ENCODE results near the gene AIP.

The AIP gene

DNA sequence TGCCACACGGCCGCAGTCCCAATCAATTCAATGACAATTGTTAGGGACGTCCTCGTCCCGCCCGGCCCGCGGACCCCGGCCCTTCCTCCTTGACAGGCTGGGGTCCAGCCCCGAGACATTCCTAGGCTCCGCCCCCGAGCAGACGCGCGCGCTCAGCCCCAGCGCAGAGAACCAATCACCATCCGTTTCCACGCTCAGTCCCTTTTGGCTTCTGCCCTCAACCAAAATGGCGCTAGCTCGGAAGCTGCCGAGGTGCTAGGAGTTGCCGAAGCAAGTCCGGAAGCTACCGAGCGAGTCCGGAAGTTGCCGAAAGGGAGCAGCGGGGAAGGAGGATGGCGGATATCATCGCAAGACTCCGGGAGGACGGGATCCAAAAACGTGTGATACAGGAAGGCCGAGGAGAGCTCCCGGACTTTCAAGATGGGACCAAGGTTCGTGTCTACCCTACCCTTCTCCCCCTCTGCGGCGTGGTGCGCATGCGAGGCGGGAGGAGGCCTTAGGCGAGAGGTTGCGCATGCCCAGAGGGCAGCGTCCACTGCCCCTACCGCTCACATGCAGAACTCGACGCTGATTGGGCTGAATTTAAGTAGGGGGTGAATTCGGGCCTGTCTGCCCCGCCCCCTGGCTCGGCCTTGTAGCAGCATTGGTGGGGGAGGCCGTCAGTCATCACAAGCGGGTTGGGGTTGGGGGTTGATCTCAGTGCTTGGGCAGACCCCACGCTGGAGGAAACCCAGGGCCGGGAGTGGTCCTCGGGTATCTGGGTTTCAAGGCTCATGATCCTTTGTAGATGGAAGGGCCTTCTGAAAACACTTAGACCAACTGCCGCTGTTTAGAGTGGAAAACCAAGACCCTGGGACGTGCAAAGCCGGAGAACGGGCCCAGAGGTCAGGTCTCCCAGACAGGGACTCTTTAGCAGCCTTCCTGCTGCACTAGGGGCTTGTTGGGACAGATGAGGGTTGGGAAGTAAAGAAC lies at the start of gene AIP:
Gene AIP (plus strand): TSS at position 200 of the 972 bp plus-strand sequence. CDS start 133 bp downstream, at position 333.
- DNase-seq: peak; percentile 98

DNA sequence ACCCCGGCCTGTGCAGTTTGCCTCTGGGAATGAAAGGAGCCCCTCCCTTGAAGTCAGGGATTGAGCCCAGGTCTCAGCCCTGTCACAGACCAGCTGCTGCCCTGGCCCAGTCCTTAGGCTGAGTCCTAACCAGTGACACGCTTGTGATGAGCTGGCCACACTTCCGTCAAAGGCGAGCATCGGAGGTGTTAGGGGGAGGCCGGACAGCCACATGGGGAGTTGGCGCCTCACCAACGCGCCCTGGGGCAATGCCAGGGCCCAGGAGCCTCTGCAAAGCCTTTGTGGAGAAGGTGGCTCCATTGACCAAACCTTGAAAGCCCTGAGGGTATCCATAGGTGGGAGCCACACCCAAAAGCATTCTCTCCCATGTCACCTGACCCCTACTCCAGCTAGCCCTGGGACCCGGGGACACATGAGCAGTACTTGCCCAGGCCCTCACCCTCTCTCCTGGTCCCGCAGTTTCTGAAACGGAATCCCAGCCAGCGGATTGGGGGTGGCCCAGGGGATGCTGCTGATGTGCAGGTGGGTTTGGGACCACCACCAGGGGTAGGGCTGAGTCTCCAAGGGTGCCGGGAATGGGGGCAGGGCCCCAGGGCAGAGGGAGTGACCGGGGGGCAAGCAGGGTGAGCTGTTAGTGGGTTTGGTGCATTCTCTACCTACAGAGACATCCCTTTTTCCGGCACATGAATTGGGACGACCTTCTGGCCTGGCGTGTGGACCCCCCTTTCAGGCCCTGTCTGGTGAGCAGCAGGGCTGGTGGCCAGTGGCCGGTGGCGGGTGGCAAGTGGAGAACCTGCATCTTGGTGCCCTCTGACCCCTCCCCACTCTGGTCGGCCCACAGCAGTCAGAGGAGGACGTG lies 49.1 kb upstream of the AIP start:
- DNase-seq: peak; percentile 39

DNA sequence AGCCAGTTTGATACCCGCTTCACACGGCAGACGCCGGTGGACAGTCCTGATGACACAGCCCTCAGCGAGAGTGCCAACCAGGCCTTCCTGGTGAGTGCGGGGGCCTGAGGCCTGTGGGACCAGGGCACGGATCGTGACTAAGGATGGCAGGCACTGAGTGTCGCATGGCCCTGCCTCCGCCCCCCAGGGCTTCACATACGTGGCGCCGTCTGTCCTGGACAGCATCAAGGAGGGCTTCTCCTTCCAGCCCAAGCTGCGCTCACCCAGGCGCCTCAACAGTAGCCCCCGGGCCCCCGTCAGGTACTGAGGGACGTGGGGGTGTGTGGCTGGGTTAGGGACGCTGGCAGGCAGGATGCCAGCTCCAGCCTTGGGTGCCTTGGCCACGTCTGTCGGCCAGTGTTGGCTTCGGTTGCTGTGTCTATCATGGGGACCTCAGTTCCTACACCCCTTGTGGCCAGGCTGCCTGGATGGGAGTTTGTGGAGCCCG lies 48.4 kb upstream of the AIP start:
- peak; percentile 26 for DNase-seq

DNA sequence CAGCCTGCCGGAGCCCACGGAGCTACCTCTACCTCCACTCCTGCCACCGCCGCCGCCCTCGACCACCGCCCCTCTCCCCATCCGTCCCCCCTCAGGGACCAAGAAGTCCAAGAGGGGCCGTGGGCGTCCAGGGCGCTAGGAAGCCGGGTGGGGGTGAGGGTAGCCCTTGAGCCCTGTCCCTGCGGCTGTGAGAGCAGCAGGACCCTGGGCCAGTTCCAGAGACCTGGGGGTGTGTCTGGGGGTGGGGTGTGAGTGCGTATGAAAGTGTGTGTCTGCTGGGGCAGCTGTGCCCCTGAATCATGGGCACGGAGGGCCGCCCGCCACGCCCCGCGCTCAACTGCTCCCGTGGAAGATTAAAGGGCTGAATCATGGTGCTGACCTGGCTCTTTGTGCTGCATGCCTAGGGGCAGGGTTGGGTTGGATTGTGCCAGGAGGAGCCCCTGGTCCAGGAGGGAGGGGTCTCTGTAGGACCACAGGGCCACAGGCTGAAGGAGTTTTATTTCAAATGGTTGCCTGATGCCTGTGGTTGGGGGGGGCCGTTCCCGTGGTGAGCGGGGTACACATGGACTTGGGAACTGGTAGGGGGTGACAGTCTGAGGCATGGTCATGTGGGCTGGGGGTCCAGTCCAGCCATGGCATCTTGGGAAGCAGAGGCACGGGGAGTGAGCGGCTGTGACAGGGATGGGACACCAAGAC lies 47.6 kb upstream of the AIP start:
- peak; percentile 19 for DNase-seq

DNA sequence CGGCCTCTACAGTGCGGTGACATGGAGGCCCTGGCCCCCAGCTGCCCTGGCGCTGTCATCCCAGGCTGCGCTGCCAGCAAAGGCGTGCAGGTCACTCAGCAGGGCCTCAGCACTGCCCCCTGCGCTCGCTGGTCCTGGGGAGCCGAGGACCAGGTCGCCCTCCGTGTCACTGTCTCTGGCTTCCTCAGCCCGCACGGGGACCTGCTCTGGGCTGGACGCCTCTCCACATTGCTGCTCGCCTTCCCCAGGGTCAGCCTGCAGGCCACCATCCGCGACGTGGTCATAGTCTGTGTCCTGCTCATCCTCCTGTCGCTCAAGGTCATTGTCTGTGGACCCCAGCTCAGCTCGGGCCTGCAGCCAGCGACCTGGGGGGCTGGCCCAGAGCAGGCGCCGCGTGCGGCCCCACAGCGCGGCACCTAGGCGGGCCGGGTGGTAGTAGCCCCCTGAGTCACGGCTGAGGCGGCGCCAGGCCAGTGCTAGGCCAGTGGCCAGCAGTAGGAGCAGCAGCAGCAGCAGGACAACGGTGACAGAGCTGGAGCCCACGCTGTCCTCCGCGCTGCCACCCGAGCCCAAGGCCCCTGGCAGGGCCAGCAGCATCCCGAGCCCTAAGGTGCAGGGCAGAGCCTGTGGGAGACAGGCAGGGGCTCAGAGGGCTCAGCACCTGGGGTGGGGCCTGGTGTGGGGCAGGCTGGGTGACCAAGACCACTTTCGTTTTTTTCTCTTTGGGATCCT lies 46.9 kb upstream of the AIP start:
- DNase-seq: no peak

DNA sequence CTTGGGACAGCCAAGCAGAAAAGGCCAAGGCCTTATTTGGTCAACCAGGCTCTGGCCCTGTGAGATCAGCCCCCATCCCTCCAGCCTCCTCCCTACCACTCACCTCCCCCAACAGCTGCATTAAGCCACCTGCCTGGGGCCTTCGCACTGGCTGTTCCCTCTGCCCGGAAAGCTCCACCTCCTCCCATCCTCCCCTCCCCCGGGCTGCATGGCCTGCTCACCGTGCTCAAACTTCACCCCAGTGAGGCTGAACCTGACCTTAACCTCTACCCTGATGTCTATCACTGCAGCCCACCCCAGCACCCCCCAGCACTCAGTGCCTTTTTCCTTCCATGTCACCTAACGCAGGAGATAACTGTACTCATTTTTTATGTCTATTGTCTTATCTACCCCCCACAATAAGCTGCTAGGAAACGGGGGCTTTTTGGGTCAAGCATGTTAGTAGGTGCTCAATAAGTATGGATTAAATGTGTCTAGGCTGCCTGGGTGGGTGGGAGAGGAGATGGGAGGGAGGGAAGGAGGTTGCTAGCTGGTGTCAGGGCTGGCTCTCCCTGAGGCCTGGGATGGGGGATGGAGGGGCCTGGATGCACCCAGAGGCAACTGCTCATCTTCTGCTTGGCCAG lies 46.3 kb upstream of the AIP start:
- peak; percentile 67 for DNase-seq

DNA sequence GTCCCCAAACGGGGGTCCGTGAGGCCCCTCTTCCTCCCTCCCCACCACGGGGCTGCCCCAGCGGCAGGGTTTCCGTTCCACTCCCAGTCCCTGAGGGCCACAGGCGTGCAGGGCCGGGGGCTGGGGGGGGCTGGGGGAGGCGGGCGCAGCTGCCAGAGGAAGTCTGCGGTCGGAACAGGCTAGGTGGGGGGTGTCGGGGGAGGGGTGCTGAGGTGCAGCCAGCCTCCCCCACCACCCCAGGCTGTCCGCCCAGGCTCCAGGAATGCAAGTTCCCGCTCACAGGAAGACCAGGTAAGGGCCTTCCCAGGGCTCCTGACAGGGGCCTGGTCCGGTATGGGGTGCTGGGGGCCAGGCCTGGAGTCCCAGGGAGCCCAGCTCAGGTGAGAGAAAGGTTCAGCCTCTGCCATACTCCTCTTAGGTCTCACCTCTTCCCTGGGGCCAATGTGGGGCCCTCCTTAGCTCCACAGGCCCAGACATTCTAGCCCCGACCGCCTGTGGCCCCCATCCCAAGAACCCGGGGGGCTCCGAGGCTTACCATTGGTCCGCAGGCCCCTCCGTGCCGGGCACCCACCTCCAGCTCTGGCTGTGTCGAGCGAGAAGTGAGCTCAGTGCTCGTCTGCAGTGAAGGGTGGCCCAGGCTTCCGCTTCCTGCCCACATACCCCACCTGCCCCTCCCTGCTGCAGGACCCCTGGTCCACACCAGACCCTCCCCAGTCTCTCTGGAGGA lies 45.6 kb upstream of the AIP start, which contains the start of gene PTPRCAP:
Gene PTPRCAP (minus strand): TSS at position 601 of the 727 bp plus-strand sequence. CDS start 63 bp downstream, at position 538.
- DNase-seq: peak; percentile 79

DNA sequence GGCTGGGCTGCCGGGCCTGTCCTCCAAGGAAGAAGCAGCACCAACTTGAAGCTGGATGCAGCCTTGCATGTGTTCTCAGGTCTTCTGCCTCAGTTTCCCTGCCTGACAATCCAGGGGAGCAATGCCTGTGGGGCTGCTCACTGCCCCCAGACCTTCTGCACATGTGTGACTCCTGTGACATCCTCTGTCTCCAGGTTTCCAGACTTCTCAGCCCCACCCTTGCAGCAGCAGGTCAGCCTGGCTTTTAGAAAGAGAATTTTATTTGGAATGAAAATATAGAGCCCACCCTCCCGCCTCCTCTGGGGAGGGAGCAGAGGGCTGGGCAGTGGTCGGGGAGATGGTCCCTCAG lies 45.0 kb upstream of the AIP start:
- no peak for DNase-seq

DNA sequence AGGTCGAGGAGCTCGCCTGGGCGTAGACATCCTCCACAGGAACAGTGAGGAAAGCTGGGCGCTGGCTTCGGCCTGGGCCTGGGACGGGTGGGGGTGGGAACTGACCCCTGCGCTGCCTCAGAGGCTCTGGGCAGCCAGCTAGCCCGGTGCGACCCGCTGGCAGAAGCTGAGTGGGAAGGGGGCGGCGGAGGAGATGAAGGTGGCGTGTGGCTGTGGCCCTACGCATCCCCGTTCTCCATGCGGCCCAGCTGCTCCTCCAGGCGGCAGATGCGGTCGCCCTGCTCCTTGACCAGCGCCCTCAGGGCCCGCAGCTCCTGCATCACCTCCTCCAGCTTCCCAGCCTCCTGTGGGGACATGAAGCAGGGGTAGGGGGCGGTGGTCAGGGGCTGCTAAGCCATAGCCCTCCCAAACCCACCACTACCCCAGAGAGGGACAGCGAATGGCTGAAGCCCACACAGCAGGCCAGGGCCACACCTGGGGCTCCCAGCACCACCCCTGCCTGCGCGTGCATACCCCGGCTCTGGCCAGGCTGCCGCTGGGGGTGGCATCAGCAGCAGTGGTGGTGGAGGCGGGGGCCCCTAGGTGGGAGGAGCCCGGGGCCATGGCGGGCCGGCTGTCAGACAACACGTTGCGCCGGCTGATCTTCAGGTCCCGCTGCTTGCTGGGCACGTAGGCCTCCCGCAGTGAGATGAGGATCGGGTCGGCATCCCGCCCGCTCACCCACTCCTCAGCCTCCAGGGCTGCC lies 44.5 kb upstream of the AIP start:
- DNase-seq: peak; percentile 79

DNA sequence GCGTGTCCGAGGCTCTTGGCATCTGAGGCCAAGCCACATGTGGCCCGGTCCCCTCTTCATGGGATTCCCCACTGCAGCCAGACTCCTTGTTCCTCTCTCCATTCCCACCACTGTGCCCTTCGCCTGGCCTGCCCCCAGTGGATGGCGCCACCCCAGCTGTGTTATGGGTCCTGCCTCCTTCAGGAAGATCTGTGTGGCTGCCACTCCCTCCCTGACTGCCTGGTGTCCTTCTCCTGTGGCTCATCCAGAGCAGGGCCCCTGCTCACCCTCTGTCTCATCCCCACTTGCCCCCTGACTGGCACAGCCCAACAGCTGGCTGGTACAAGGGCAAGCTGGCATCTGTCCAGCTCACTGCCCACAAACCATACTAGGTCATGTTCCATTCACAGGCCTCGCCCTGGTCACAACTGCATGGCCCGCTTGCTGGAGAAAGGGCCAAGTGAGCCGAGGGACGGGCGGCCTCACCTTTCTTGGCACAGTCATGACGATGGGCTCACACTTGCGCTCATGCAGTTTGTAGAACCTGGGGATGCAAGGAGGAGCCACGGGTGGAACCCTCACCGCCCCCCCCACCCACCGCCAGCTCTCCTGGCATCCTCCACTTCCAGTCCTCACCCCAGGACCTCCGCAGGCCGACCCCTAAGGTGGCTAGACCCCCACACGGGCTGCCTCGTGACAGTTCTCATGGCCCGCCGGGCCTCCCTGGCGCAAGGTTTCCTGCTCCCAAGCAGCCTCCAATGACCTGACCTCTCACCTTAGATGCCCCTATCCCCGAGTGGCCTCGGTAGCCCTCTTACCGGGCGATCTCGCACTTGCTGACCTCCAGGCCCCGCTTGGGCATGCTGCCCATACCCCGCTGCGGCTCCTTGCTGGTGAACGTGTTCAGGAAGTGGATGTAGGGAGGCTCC lies 43.3 kb upstream of the AIP start:
- DNase-seq: peak; percentile 39

DNA sequence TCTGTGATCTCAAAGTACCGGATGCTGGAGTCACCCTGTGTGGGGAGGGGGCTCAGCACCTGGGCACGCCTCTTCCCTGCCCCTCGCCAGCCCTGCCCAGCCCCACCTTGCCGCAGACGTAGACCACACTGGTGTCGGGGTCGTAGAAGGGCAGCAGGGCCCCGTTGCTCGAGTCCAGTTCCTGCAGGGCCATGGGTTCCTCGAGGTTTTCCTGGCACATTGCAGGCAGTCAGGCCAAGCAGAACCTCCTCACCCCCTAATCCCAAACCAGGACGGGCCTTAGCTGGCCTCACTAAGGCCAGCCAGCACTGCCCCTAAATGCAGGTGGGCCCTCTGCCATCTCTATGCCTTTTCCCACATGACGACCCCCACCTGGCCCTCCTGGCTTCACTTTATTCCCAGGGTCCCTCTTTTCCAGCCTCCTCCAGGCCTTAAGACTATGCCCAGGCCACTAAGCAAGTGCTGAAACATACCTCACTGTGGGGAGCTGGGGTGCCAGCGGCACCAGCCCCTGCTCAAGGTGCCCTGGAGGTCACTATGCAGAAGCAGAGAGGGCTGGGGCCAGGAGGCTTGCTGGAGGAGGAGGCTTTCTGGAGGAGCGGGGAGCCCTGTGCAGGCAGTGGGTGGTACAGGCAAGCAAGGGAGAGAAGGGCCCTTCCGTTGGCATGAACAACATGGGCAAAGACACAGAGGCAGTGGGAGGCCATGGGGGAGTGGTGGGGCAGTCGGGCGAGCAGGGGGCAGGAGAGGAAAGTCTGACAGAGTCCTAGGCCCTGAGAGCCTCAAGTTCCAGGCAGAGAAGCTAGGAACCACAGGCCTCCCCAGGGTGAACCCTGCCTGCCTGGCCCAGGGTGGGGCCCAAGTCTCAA lies 42.4 kb upstream of the AIP start:
- DNase-seq: peak; percentile 39

DNA sequence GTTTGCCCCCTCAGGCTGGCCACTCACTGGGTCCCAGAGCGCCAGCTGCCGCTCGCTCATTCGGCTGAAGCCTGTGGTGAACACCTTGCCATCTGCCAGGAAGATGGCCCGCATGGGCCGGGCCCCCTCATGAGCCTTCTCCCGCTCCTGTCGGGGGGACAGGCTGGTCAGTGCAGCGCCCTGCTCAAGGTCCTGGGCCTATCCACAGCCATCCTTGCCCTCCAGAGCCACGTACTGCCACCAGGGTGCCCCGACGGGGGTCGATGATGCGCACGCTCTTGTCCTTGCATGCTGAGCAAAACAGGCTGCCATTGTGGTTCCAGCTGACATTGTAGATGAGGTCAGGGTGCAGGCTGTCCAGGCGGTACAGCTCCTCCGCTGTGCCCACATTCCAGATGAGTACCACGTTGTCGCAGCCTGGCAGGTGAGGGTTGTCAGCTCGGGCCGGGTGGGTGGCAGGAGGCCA lies 41.7 kb upstream of the AIP start:
- peak; percentile 16 for DNase-seq

DNA sequence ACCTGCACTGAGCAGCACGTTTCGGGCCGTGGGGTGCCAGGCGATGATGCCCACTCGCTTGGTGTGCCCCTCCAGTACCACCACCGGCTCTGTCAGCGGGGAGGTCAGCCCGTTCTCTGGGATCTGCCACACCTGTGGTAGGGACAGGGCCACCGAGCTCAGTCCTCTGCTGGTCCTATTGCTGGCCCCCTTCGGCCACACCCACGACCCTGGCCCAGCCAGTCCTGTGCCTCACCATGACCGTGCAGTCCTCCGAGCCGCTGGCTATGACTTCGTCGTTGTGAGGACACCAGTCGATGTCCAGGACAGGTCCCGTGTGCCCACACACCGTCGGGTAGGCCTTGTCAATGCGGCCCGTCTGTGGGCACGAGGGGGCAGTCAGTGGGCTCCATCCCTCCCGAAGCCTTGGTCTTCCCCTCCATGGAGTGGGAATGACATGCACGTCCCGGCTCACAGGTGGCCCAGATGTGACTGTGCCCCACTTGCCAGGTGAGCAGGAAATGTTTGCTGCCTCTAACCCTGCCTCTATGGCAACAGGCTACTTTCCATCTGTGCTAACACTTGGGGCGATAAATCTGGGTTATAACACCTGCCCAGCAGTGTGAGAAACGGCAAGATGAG lies 41.0 kb upstream of the AIP start:
- peak; percentile 53 for DNase-seq

DNA sequence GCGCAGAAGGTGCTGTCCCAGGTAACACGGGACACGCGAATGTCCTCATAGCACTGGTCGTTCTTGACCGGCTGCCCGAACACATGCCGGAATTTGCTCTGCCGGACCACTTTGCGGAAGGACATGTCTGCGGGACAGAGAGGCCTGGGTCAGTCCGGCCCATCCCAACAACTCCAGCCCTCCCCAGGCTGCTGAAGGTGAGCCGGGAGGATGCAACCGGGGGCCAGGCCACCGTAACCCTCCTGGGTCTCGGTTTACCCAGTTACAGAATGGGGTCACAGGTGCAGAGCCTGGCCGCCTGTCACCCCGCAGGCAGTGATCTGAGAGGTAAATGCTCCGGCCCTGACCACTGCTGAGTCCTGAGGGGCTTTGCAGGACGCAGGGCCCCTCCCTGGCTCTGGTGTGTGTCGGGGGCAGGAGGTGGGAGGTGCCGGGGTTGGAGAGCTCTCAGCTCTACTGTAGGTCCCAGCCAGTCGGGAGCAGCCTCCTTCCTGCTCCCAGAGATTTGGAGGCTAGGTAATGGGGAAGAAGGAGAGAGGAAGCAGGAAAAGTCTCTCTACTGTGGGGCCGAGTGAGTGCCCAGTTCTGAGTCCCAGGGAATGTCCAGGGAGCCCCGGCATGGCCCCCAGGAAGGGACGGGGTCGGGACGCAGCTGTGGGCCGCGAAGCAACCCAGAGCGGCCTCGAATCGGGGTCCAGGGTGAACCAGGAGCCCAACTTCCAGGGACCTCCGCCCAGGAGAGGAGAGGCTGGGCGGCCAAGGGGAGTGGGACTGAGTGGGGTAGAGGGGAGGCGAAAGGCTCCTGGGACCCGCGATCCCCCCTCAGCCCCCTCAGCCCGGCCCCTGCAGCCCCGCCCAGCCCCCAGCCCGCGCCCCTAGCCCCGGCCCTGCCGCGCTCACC lies 40.1 kb upstream of the AIP start:
- DNase-seq: peak; percentile 6

DNA sequence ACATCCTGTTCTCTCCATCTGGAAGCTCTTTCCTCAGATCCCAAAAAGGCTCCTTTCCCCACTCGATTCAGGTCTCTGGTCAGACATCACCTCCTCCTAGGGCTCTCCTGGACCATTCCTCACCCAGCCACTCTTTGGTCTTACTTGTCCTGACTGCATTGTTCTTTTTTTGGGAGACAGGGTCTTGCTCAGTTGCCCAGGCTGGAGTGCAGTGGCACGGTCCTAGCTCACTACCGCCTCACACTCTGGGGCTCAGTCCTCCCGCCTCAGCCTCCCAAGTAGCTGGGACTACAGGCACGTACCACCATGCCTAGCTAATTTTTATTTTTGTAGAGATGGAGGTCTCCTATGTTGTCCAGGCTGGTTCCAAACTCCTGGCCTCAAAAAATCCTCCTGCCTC lies 37.3 kb upstream of the AIP start:
- no peak for DNase-seq

DNA sequence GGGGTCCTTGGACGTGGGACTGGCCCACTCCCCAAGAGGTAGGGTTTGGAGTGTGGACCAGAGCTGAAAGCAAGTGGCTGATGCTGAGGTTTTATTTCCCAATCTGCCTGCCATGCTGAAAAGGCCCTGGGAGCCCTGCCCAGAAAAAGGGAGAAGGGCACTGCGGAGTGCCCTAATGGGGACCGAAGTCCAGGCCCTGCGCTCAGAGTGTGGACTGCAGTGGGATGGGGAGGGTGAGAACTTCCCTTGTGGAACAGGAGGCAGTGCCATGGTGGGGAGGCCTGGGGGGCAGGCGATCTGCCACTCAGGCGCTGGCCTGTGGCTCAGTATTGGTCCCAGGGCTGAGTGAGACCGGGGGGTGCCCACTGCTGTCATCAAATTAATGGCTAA lies 34.6 kb upstream of the AIP start:
- DNase-seq: no peak
